Neural progenitor cell (in vitro differentiated cells): ENCODE measurements around the gene ADAMTS15. TPM values are rescaled to one million over a fixed set of nuclear protein-coding genes. Genes with fewer than 3 reads are reported as not detected.

Experiments used
- DNase-seq: peaks from one replicate; pipeline ENCODE4 v3.0.0-alpha.2; 2016; ENCODE audit warnings: low spot score
- H2AFZ ChIP-seq: fragments of 200-600 bp; sonication (generic); replicated peaks from 2 replicates; pipeline ENCODE4 v1.6.1; 2016; ENCODE audit warnings: antibody characterized with exemption
- H3F3A ChIP-seq: fragments of 200-600 bp; sonication (generic); 2 replicates; pipeline ENCODE4 v1.6.1; 2016; ENCODE audit warnings: antibody characterized with exemption, low read depth
- H3K27ac ChIP-seq: fragments of 200-600 bp; sonication (generic); 2 replicates; pipeline ENCODE4 v1.5.1; 2016; ENCODE audit warnings: mild to moderate bottlenecking
- H3K27me3 ChIP-seq: fragments of 200-600 bp; sonication (generic); 2 replicates; pipeline ENCODE4 v1.6.1; 2016; ENCODE audit warnings: mild to moderate bottlenecking, moderate library complexity
- H3K36me3 ChIP-seq: fragments of 200-600 bp; sonication (generic); 2 replicates; pipeline ENCODE4 v1.5.1; 2016
- H3K4me1 ChIP-seq: fragments of 200-600 bp; sonication (generic); 2 replicates; pipeline ENCODE4 v1.6.1; 2016; ENCODE audit warnings: mixed run types
- H3K4me2 ChIP-seq: fragments of 200-600 bp; sonication (generic); 2 replicates; pipeline ENCODE4 v1.6.1; 2016
- H3K4me3 ChIP-seq: fragments of 200-600 bp; sonication (generic); 2 replicates; pipeline ENCODE4 v1.5.1; 2016
- H3K79me2 ChIP-seq: fragments of 200-600 bp; sonication (generic); 2 replicates; pipeline ENCODE4 v1.6.1; 2016; ENCODE audit warnings: low read depth
- H3K9ac ChIP-seq: fragments of 200-600 bp; sonication (generic); 2 replicates; pipeline ENCODE4 v1.6.1; 2016
- H3K9me3 ChIP-seq: fragments of 200-600 bp; sonication (generic); 2 replicates; pipeline ENCODE4 v1.5.1; 2016; ENCODE audit warnings: low read depth
- H4K20me1 ChIP-seq: fragments of 200-600 bp; sonication (generic); 2 replicates; pipeline ENCODE4 v1.6.1; 2016; ENCODE audit warnings: low read depth
- H3K27ac Mint-ChIP-seq: 3 replicates; pipeline ENCODE4 v1.8.0; 2021; ENCODE audit warnings: mixed read lengths
- H3K27me3 Mint-ChIP-seq: 2 replicates; pipeline ENCODE4 v1.8.0; 2022; ENCODE audit warnings: low read depth, mild to moderate bottlenecking, inconsistent platforms, moderate library complexity, mixed read lengths; ENCODE audit not compliant: insufficient read depth
- H3K36me3 Mint-ChIP-seq: 3 replicates; pipeline ENCODE4 v1.8.0; 2021; ENCODE audit warnings: mixed read lengths
- H3K4me1 Mint-ChIP-seq: 3 replicates; pipeline ENCODE4 v1.8.0; 2021; ENCODE audit warnings: mixed read lengths
- H3K4me3 Mint-ChIP-seq: 3 replicates; pipeline ENCODE4 v1.8.0; 2021; ENCODE audit warnings: mild to moderate bottlenecking, moderate library complexity, mixed read lengths
- H3K9me3 Mint-ChIP-seq: 3 replicates; pipeline ENCODE4 v1.8.0; 2020; ENCODE audit warnings: mixed read lengths
- CTCF ChIP-seq: fragments of 200-600 bp; sonication (generic); IDR thresholded peaks from 2 replicates; pipeline ENCODE4 v1.5.1; 2017; ENCODE audit warnings: antibody characterized with exemption, mild to moderate bottlenecking
- EZH2 ChIP-seq: fragments of 200-600 bp; sonication (generic); IDR thresholded peaks from 2 replicates; pipeline ENCODE4 v1.6.1; 2017; ENCODE audit warnings: antibody characterized with exemption, mild to moderate bottlenecking, moderate library complexity
- EZH2phosphoT487 ChIP-seq: fragments of 200-600 bp; sonication (generic); IDR thresholded peaks from 2 replicates; pipeline ENCODE4 v1.6.1; 2017; ENCODE audit warnings: antibody characterized with exemption
- total RNA-seq: library from RNA; depleted of rRNA; stranded (reverse); fragments of >200 nt; gene quantifications from 2 replicates; pipeline ENCODE4 v1.2.3, GENCODE V29; 2015; ENCODE audit warnings: low replicate concordance

ADAMTS15 gene
- total RNA-seq, 1 donor from 2014 or later, result 0.09 TPM

DNA sequence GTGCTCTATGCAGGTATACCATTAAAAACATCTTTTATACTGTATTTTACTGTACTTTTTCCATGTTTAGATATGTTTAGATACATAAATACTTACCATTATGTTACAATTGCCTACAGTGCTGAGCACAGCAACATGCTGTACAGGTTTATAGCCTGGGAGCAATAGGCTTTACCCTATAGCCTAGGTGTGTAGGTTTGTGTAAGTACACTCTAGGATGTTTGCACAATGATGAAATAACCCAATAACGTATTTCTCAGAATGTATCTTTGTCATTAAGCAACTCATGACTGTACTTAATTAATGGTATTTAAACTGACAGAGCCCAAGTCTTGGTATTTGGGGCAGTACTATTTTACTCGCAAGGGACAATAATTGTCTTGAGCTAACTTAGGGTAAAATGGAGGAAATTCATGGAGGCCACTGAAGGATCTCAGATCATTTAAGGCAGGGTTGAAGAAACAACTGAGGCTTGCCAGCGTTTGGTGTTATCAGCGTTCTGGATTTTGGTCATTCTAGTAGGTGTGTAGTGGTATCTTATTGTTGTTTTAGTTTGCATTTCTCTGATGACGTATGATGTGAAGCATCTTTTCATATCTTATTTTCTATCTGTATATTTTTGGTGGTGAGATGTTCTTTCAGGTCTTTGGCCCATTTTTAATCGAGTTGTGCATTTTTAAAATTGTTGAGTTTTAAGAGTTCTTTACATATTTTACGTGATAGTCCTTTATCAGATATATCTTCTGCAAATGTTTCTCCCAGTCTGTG, 42.4 kb downstream of the ADAMTS15 start:
- no peak overlapping the region for H3K27ac ChIP-seq
- Mint-ChIP-seq H3K9me3 (no peaks in the 10 kb centered on the region), H3K27me3 (no peaks in the 10 kb centered on the region), H3K27ac (no peak overlapping the region), H3K4me1 (peaks cover 11% of the 10 kb centered on the region), H3K36me3 (no peaks in the 10 kb centered on the region), H3K4me3 (no peak overlapping the region)
- H3K4me3 ChIP-seq, result no peak overlapping the region
- no peaks in the 10 kb centered on the region for H3F3A ChIP-seq
- H3K36me3 ChIP-seq, result no peaks in the 10 kb centered on the region
- H3K9ac ChIP-seq, result no peak overlapping the region
- no peaks in the 10 kb centered on the region for H4K20me1 ChIP-seq
- H3K4me2 ChIP-seq, result no peak overlapping the region
- no peaks in the 10 kb centered on the region for H3K9me3 ChIP-seq
- no peaks in the 10 kb centered on the region for H3K4me1 ChIP-seq
- no peaks in the 10 kb centered on the region for H3K79me2 ChIP-seq
- no peak for DNase-seq
- H3K27me3 ChIP-seq, result no peaks in the 10 kb centered on the region
- no peak for TF ChIP-seq CTCF
- TF ChIP-seq EZH2, result no peak
- TF ChIP-seq EZH2phosphoT487, result no peak
- no peak overlapping the region for H2AFZ ChIP-seq

DNA sequence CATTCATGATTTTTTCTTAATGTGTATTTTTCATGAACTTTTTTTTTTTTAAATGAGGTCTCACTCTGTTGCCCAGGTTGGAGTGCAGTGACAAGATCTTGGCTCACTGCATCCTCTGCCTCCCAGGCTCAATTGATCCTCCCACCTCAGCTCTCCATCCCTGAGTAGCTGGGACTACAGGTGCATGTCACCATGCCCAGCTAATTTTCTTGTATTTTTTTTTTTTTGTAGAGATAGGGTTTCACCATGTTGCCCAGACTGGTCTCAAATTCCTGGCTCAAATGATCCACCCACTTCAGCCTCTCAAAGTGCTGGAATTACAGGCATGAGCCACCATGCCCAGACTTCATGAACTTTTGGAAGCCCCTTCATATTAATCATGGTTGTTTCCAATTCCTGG, 49.7 kb downstream of the ADAMTS15 start:
- Mint-ChIP-seq H3K9me3 (peaks cover 7% of the 10 kb centered on the region), H3K36me3 (no peaks in the 10 kb centered on the region), H3K27me3 (no peaks in the 10 kb centered on the region), H3K4me1 (no peaks in the 10 kb centered on the region), H3K27ac (no peak overlapping the region), H3K4me3 (no peak overlapping the region)
- DNase-seq, result no peak
- Histone ChIP-seq H3K9me3 (no peaks in the 10 kb centered on the region), H4K20me1 (no peaks in the 10 kb centered on the region), H3K27ac (no peak overlapping the region), H3K4me2 (no peak overlapping the region), H3K27me3 (no peaks in the 10 kb centered on the region), H3F3A (no peaks in the 10 kb centered on the region), H3K4me1 (no peaks in the 10 kb centered on the region), H3K36me3 (no peaks in the 10 kb centered on the region), H2AFZ (no peak overlapping the region), H3K4me3 (no peak overlapping the region), H3K79me2 (no peaks in the 10 kb centered on the region), H3K9ac (no peak overlapping the region)
- TF ChIP-seq EZH2, result no peak
- no peak for TF ChIP-seq CTCF
- TF ChIP-seq EZH2phosphoT487, result no peak

GRCh38 chr11:130499828-130500227, 51.4 kb downstream of the ADAMTS15 start:
- Mint-ChIP-seq H3K4me3 (no peak overlapping the region), H3K27ac (no peak overlapping the region), H3K4me1 (no peaks in the 10 kb centered on the region), H3K9me3 (peaks cover 18% of the 10 kb centered on the region), H3K36me3 (no peaks in the 10 kb centered on the region), H3K27me3 (no peaks in the 10 kb centered on the region)
- no peak overlapping the region for H2AFZ ChIP-seq
- H3F3A ChIP-seq, result no peaks in the 10 kb centered on the region
- H3K9ac ChIP-seq, result no peak overlapping the region
- H3K36me3 ChIP-seq, result no peaks in the 10 kb centered on the region
- no peaks in the 10 kb centered on the region for H3K4me1 ChIP-seq
- no peak for DNase-seq
- H3K79me2 ChIP-seq, result no peaks in the 10 kb centered on the region
- no peak overlapping the region for H3K4me3 ChIP-seq
- H3K27ac ChIP-seq, result no peak overlapping the region
- no peaks in the 10 kb centered on the region for H3K27me3 ChIP-seq
- no peak overlapping the region for H3K4me2 ChIP-seq
- no peaks in the 10 kb centered on the region for H4K20me1 ChIP-seq
- no peaks in the 10 kb centered on the region for H3K9me3 ChIP-seq
- no peak for TF ChIP-seq EZH2
- no peak for TF ChIP-seq CTCF
- no peak for TF ChIP-seq EZH2phosphoT487
